ENCODE results near the gene TTC7B.

TTC7B gene

GRCh38 chr14:90827919-90828610 lies 11.8 kb upstream of the TTC7B start:
- TF ChIP-seq TAF1 (IDR thresholded peaks at IDR 0.05; ENCODE audit: low read depth) (peak; percentile 54; the same call in 1 of the 2 replicates), MAX (IDR thresholded peaks at IDR 0.05) (peak; percentile 97), ZBTB7A (IDR thresholded peaks at IDR 0.05; ENCODE audit: low read depth) (no peak)

GRCh38 chr14:90820958-90821357 lies 4.7 kb upstream of the TTC7B start:
- no peak for TF ChIP-seq YY1 (IDR thresholded peaks at IDR 0.05; ENCODE audit: low read depth)
- no peak for TF ChIP-seq CREB1 (IDR thresholded peaks at IDR 0.05; ENCODE audit: low read depth)
- no peak for TF ChIP-seq NFIC (IDR thresholded peaks at IDR 0.05)
- TF ChIP-seq FOXM1 (IDR thresholded peaks at IDR 0.05; ENCODE audit: borderline replicate concordance, low read depth), result no peak
- no peak for TF ChIP-seq RAD21 (IDR thresholded peaks at IDR 0.05; ENCODE audit: low read depth)
- no peak for TF ChIP-seq CEBPB (IDR thresholded peaks at IDR 0.05)
- TF ChIP-seq EGR1 (IDR thresholded peaks at IDR 0.05), result no peak
- no peak for TF ChIP-seq EP300 (IDR thresholded peaks at IDR 0.05; ENCODE audit: borderline replicate concordance)
- no peak for TF ChIP-seq TAF1 (IDR thresholded peaks at IDR 0.05; ENCODE audit: low read depth)
- no peak for TF ChIP-seq MAX (IDR thresholded peaks at IDR 0.05)
- TF ChIP-seq TCF12 (IDR thresholded peaks at IDR 0.05; ENCODE audit: low read depth), result no peak
- TF ChIP-seq USF1 (IDR thresholded peaks at IDR 0.05), result no peak
- TF ChIP-seq ZBTB7A (IDR thresholded peaks at IDR 0.05; ENCODE audit: low read depth), result no peak
- no peak for TF ChIP-seq TEAD4 (IDR thresholded peaks at IDR 0.05)
- TF ChIP-seq REST (IDR thresholded peaks at IDR 0.05; ENCODE audit: low read depth), result no peak

- no peak for TF ChIP-seq EGR1 (IDR thresholded peaks at IDR 0.05)
- TF ChIP-seq EP300 (IDR thresholded peaks at IDR 0.05; ENCODE audit: borderline replicate concordance), result no peak
- TF ChIP-seq FOXM1 (IDR thresholded peaks at IDR 0.05; ENCODE audit: borderline replicate concordance, low read depth), result no peak
- no peak for TF ChIP-seq TCF12 (IDR thresholded peaks at IDR 0.05; ENCODE audit: low read depth)
- TF ChIP-seq YY1 (IDR thresholded peaks at IDR 0.05; ENCODE audit: low read depth), result no peak
- no peak for TF ChIP-seq RAD21 (IDR thresholded peaks at IDR 0.05; ENCODE audit: low read depth)
- TF ChIP-seq TAF1 (IDR thresholded peaks at IDR 0.05; ENCODE audit: low read depth), result no peak
- TF ChIP-seq CEBPB (IDR thresholded peaks at IDR 0.05), result no peak
- TF ChIP-seq ZBTB7A (IDR thresholded peaks at IDR 0.05; ENCODE audit: low read depth), result no peak
- TF ChIP-seq MAX (IDR thresholded peaks at IDR 0.05), result no peak
- TF ChIP-seq TEAD4 (IDR thresholded peaks at IDR 0.05), result no peak
- no peak for TF ChIP-seq NFIC (IDR thresholded peaks at IDR 0.05)
- no peak for TF ChIP-seq REST (IDR thresholded peaks at IDR 0.05; ENCODE audit: low read depth)
- no peak for TF ChIP-seq USF1 (IDR thresholded peaks at IDR 0.05)
- no peak for TF ChIP-seq CREB1 (IDR thresholded peaks at IDR 0.05; ENCODE audit: low read depth)
These were observed 3.6 kb upstream of the TTC7B start for GRCh38 chr14:90819734-90820393.

- no peak for TF ChIP-seq RAD21 (IDR thresholded peaks at IDR 0.05; ENCODE audit: low read depth)
These were observed 2.5 kb upstream of the TTC7B start for GRCh38 chr14:90818715-90819114.

- TF ChIP-seq REST (IDR thresholded peaks at IDR 0.05; ENCODE audit: low read depth) (no peak), CREB1 (IDR thresholded peaks at IDR 0.05; ENCODE audit: low read depth) (no peak), EP300 (IDR thresholded peaks at IDR 0.05; ENCODE audit: borderline replicate concordance) (no peak), EGR1 (IDR thresholded peaks at IDR 0.05) (no peak), MAX (IDR thresholded peaks at IDR 0.05) (no peak), YY1 (IDR thresholded peaks at IDR 0.05; ENCODE audit: low read depth) (no peak), USF1 (IDR thresholded peaks at IDR 0.05) (no peak), FOXM1 (IDR thresholded peaks at IDR 0.05; ENCODE audit: borderline replicate concordance, low read depth) (no peak)
These were observed 629 bp upstream of the TTC7B start for GRCh38 chr14:90816681-90817436.
